ENCODE measurements around the gene SEC14L2. TPM values are rescaled to one million over a fixed set of nuclear protein-coding genes. Genes with fewer than 3 reads are reported as not detected.
"Not testable (repeated sequence)": the region's sequence is repeated elsewhere in the genome, so short reads cannot be mapped to it uniquely, and the experiment has no call there.

Gene SEC14L2
- total and polyA plus RNA-seq, 2 of the 4 experiments (the other 2 are of a cell fraction) = 38.7 to 54.8 TPM

DNA sequence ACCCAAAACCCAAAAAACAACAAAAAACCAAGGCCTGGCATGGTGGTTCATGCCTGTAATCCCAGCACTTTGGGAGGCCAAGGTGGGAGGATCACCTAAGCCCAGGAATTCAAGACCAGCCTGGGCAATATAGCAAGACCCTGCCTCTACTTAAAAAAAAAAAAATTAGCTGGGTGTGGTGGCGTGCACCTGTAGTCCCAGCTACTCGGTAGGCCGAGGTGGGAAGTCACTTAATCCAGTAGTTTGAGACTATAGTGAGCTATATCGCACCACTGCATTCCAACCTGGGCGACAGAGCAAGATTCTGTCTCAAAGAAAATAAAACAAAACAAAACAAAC is 5.9 kb downstream of the SEC14L2 start:
- H3K27ac ChIP-seq (ENCODE audit: insufficient read depth, low read length); ATAC-seq (ENCODE audit: low read depth); H3K9ac ChIP-seq (ENCODE audit: low read depth, low read length); H2BK120ac ChIP-seq (ENCODE audit: low read depth, low read length); H2AFZ ChIP-seq (replicated peaks; ENCODE audit: low read length, poor library complexity); POLR2A ChIA-PET (ENCODE audit: unreplicated experiment); H3K27me3 ChIP-seq (ENCODE audit: control insufficient read depth, insufficient read depth, low read length); dilution Hi-C loops (cut with HindIII; ENCODE audit: low sequenced_read_pairs, unreplicated experiment); H3K18ac ChIP-seq (ENCODE audit: low read depth, low read length); H3K14ac ChIP-seq (replicated peaks; ENCODE audit: low read depth, low read length); H4K91ac ChIP-seq (ENCODE audit: insufficient read depth, low read depth, low read length); intact Hi-C loops (cut with micrococcal nuclease); H2BK20ac ChIP-seq (ENCODE audit: low read depth, low read length); H4K8ac ChIP-seq (ENCODE audit: low read depth in 2 of 2, low read length in 2 of 2); H3K56ac ChIP-seq (ENCODE audit: extremely low read depth, insufficient read depth, low read length); H3K23ac ChIP-seq (ENCODE audit: low read depth, low read length); H3K4ac ChIP-seq (ENCODE audit: low read depth, low read length); H2AK9ac ChIP-seq (replicated peaks; ENCODE audit: low read depth, low read length, poor library complexity); H2BK15ac ChIP-seq (ENCODE audit: low read depth, low read length); H3K4me3 ChIP-seq (ENCODE audit: insufficient read depth, low read depth, low read length); H3K9me3 ChIP-seq (ENCODE audit: control insufficient read depth, insufficient read depth, low read length); H4K5ac ChIP-seq (ENCODE audit: low read depth, low read length); BruUV-seq (replicated peaks); H3K4me2 ChIP-seq (ENCODE audit: low read depth, low read length); DNase-seq; in situ Hi-C loops (cut with MboI; ENCODE audit: low sequenced_read_pairs); H2BK5ac ChIP-seq (ENCODE audit: low read depth, low read length, poor library complexity, severe bottlenecking); H2AK5ac ChIP-seq (ENCODE audit: low read depth, low read length): not testable (repeated sequence)
- CTCF ChIA-PET = interaction anchor here (0.8 kb wide), 1 partner anchor 23 kb away, joined by 4 read pairs; the partner anchor contains the start of gene MTFP1
- Histone ChIP-seq H4K20me1 (ENCODE audit: insufficient read depth, low read length) (peaks cover 18% of the 10 kb centered on the region), H3K36me3 (ENCODE audit: control insufficient read depth, insufficient read depth, low read length) (peaks cover 15% of the 10 kb centered on the region), H3K9me1 (ENCODE audit: insufficient read depth, low read length) (peaks cover 15% of the 10 kb centered on the region), H3K79me1 (ENCODE audit: low read depth in 1 of 2, low read length in 2 of 2) (peaks cover 33 to 58% of the 10 kb centered on the region in 2 experiments), H3K4me1 (ENCODE audit: control insufficient read depth, insufficient read depth, low read length) (peaks cover 12% of the 10 kb centered on the region)
- no CpG with 5 or more reads among the region's 5 CpGs for WGBS, 2 experiments (ENCODE audit: extremely low coverage in 2 of 2, insufficient read length in 1 of 2)
